Measurements from ENCODE around the gene ARRDC4.

DNA sequence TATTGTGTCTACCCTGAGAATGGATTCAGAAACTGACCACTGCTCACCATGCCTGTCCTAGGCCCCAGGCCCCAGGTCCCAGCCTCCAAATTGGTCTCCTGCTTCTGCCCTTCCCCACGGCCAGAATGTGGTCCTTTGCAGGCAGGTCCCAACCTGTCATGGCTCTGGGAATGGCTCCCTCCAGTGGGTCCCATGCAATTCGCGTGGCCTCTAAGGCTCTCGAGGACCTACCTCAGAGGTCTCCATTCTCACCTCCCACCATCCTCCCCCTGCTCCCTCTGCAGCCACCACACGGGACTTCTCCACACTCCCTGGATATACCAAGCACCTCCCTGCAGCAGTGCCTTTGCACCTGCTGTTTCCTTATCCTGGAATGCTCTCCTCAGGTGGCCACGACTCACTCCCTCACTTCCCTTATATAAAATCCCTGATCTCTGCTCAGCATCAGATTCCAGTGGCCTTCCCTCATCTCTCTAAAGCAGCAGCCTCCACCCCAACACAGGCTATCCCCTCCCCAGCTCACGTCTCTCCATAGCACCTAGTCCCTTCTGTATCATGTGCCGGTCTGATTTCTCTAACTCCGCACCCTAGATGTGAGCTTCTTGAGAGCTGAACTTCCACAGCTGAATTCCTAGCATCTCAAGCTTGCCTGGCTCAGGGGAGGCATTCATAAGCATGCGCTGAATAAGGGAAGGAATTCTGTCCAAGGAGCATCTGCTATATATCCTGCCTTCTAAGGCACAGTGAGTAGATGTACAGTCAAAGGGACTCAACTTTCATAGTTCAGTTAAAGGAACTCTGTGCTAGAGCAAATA is 56.9 kb downstream of the ARRDC4 start:
- TF ChIP-seq EZH2 (IDR thresholded peaks at IDR 0.05) (no peak), POLR2AphosphoS5 (IDR thresholded peaks at IDR 0.05; ENCODE audit: borderline replicate concordance, low read depth, low read length) (no peak), FOXP2 (optimal IDR thresholded peaks at IDR 0.05; ENCODE audit: control extremely low read depth, extremely low read length, insufficient read depth) (no peak)

Data from SK-N-MC (cell line).